Mammary epithelial cell (primary cell): ENCODE measurements around the gene FOXO6.

Source experiments
- EZH2 ChIP-seq: IDR thresholded peaks from 2 replicates; pipeline ENCODE4 v1.6.1; 2012; ENCODE audit warnings: low read length, inconsistent platforms, borderline replicate concordance
- TF ChIP-seq, protein P1 (sequence below), 2 donors: IDR thresholded peaks in 1 of 2; conservative IDR thresholded peaks in 1 of 2; 2 replicates each; pipeline ENCODE4 v1.5.1; 2011 to 2012; ENCODE audit warnings: inconsistent platforms in 2 of 2, low read length in 2 of 2, mild to moderate bottlenecking in 2 of 2, control low read depth in 1 of 2, low read depth in 1 of 2; ENCODE audit not compliant: insufficient read depth in 1 of 2; ENCODE audit errors: extremely low read depth in 1 of 2

DNA sequence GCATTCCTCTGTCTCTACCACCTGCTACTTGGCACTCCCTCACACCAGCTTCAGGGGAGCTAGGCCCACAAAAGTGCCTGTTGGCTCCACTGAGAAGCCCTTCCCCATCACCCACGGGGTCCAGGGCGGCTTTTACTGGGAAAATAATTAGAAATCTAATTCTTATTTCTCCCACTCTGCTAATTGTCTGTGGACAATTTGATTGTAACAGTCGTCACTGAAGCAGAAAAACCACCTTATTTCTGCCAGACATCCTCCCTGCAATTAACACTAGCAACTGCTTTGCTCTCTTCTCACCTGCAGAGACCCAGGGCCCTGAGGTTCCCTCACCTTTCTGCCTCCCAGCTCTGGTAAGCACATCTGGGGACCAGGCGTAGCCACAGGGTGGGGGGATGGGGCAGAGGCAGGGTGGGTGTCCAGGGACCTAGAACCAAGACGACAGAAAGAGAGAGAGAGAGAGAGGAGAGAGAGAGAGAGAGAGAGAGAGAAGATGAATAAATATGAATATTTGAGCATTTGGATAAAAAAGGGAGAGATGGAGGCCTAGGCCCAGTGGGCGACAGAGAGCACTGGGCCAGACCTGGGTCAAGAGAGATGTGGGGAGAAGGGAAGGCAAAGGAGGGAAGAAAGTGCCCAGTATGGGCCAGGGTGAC lies 32.6 kb downstream of the FOXO6 start:
- TF ChIP-seq, protein P1, sequence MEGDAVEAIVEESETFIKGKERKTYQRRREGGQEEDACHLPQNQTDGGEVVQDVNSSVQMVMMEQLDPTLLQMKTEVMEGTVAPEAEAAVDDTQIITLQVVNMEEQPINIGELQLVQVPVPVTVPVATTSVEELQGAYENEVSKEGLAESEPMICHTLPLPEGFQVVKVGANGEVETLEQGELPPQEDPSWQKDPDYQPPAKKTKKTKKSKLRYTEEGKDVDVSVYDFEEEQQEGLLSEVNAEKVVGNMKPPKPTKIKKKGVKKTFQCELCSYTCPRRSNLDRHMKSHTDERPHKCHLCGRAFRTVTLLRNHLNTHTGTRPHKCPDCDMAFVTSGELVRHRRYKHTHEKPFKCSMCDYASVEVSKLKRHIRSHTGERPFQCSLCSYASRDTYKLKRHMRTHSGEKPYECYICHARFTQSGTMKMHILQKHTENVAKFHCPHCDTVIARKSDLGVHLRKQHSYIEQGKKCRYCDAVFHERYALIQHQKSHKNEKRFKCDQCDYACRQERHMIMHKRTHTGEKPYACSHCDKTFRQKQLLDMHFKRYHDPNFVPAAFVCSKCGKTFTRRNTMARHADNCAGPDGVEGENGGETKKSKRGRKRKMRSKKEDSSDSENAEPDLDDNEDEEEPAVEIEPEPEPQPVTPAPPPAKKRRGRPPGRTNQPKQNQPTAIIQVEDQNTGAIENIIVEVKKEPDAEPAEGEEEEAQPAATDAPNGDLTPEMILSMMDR (conservative IDR thresholded peaks at IDR 0.05 in 1 of 2, IDR thresholded peaks at IDR 0.05 in 1 of 2; ENCODE audit: extremely low read depth in 1 of 2, insufficient read depth in 1 of 2, low read depth in 1 of 2, low read length in 2 of 2): no peak
- no peak for TF ChIP-seq EZH2
